K562 (cell line): ENCODE results near the gene C1orf21. TPM values are rescaled to one million over a fixed set of nuclear protein-coding genes. Genes with fewer than 3 reads are reported as not detected.

Source experiments
- ATAC-seq: fragments of 200-7000 bp; cut with Tn5 transposase; 3 replicates; pipeline ENCODE4 v1.9.1; 2020; ENCODE audit warnings: moderate library complexity
- BruUV-seq: library from RNA; stranded (reverse); fragments of 400-500 nt; replicated peaks from 2 replicates; lab custom pipeline; 2021; lab: Mats Ljungman, UMichigan
- CTCF ChIA-PET: fragments of 300-600 bp; formaldehyde crosslinking; extraction: SDS; loops from one replicate; lab custom pipeline; 2021; ENCODE audit warnings: low intra/inter-chr PET ratio; lab: Yijun Ruan, JAX
- POLR2A ChIA-PET: fragments of 300-600, 350-650 bp; sonication (Branson Sonifier 250); formaldehyde crosslinking; extraction: SDS; loops from one replicate; lab custom pipeline; 2021; ENCODE audit warnings: antibody characterized with exemption, inconsistent platforms; lab: Yijun Ruan, JAX
- DNase-seq, 4 experiments: peaks; one replicate each; pipeline versions ENCODE4 v3.0.0 to v3.0.0-alpha.2; 2011 to 2018; ENCODE audit warnings: low spot score in 3 of 4, mixed read lengths in 3 of 4; ENCODE audit errors: extremely low read depth in 1 of 4
- FAIRE-seq: peaks from 2 replicates; lab custom pipeline; 2011; peaks lifted over from hg19 to GRCh38; lab: Jason Lieb, UNC
- H2AFZ ChIP-seq: 2 replicates; pipeline ENCODE4 v1.6.0; 2011; ENCODE audit warnings: low read depth, low read length, control low read depth, inconsistent platforms
- H3K27ac ChIP-seq: fragments of 200-600 bp; 3 replicates; pipeline ENCODE4 v1.8.0; 2011; ENCODE audit warnings: low read depth, mild to moderate bottlenecking, control low read depth, inconsistent platforms, low read length, moderate library complexity, mixed read lengths; ENCODE audit errors: extremely low read depth
- H3K27me3 ChIP-seq, 2 experiments: fragments of 300-600 bp in 1 of 2; 2 replicates in 1 of 2; 3 replicates in 1 of 2; pipeline versions ENCODE4 v1.6.0 to v1.8.0; 2011; ENCODE audit warnings: inconsistent platforms in 2 of 2, low read length in 2 of 2, mild to moderate bottlenecking in 1 of 2, mixed read lengths in 1 of 2, moderate library complexity in 1 of 2; ENCODE audit not compliant: control insufficient read depth in 2 of 2, insufficient read depth in 2 of 2
- H3K36me3 ChIP-seq: fragments of 300-600 bp; 3 replicates; pipeline ENCODE4 v1.8.0; 2011; ENCODE audit warnings: mild to moderate bottlenecking, low read length, inconsistent platforms; ENCODE audit not compliant: control insufficient read depth, insufficient read depth
- H3K4me1 ChIP-seq, 2 experiments: fragments of 200-600 bp in 1 of 2; replicated peaks in 1 of 2; 2 replicates in 1 of 2; 3 replicates in 1 of 2; pipeline versions ENCODE4 v1.5.1 to v1.8.0; 2011; ENCODE audit warnings: inconsistent platforms in 2 of 2, low read length in 2 of 2, mild to moderate bottlenecking in 1 of 2, mixed read lengths in 1 of 2, moderate library complexity in 1 of 2; ENCODE audit not compliant: control insufficient read depth in 2 of 2, insufficient read depth in 2 of 2
- H3K4me2 ChIP-seq: 2 replicates; pipeline ENCODE4 v1.6.1; 2011; ENCODE audit warnings: low read length, control low read depth, inconsistent platforms, mixed read lengths; ENCODE audit not compliant: insufficient read depth
- H3K4me3 ChIP-seq: fragments of 200-600 bp; sonication (generic), shearing (Covaris generic); 2 replicates; pipeline ENCODE4 v1.5.1; 2016; ENCODE audit warnings: control low read depth, inconsistent platforms
- H3K79me2 ChIP-seq: fragments of 200-600 bp; 3 replicates; pipeline ENCODE4 v1.8.0; 2011; ENCODE audit warnings: low read length, inconsistent platforms; ENCODE audit not compliant: control insufficient read depth, insufficient read depth
- H3K9ac ChIP-seq, 2 experiments: 2 replicates each; pipeline versions ENCODE4 v1.6.0 to v1.6.1; 2011; ENCODE audit warnings: low read depth in 2 of 2, low read length in 2 of 2, control low read depth in 1 of 2, inconsistent platforms in 1 of 2, mild to moderate bottlenecking in 1 of 2, mixed read lengths in 1 of 2; ENCODE audit not compliant: insufficient read depth in 1 of 2
- H3K9me1 ChIP-seq: one replicate; pipeline ENCODE4 v1.6.0; 2011; ENCODE audit warnings: inconsistent platforms, mild to moderate bottlenecking, low read length, moderate library complexity; ENCODE audit not compliant: control insufficient read depth, insufficient read depth
- H3K9me3 ChIP-seq: replicated peaks from 2 replicates; pipeline ENCODE4 v1.5.1; 2011; ENCODE audit warnings: low read depth, low read length, inconsistent platforms; ENCODE audit not compliant: control insufficient read depth, insufficient read depth
- H4K20me1 ChIP-seq: replicated peaks from 2 replicates; pipeline ENCODE4 v1.6.1; 2011; ENCODE audit warnings: low read length, inconsistent platforms, mixed read lengths; ENCODE audit not compliant: control insufficient read depth, insufficient read depth
- CEBPZ ChIP-seq: fragments of 150-350 bp; IDR thresholded peaks from 2 replicates; pipeline ENCODE4 v1.6.1; 2014; ENCODE audit warnings: low read depth, mild to moderate bottlenecking, low read length, borderline replicate concordance
- CTCF ChIP-seq, 3 experiments: IDR thresholded peaks in 2 of 3; conservative IDR thresholded peaks in 1 of 3; 2 replicates each; pipeline ENCODE4 v1.5.1; 2011 to 2012; ENCODE audit warnings: low read length in 3 of 3, mild to moderate bottlenecking in 3 of 3, control low read depth in 2 of 3, improper control_type of control experiment in 1 of 3, inconsistent platforms in 1 of 3, low read depth in 1 of 3, mixed read lengths in 1 of 3, moderate library complexity in 1 of 3; ENCODE audit not compliant: insufficient read depth in 2 of 3
- HDGF ChIP-seq: fragments of 450-650 bp; IDR thresholded peaks from 2 replicates; pipeline ENCODE4 v1.6.1; 2016
- HINFP ChIP-seq: fragments of 450-650 bp; conservative IDR thresholded peaks from 2 replicates; pipeline ENCODE4 v1.6.1; 2016; ENCODE audit warnings: missing genetic modification characterization, low read depth, mild to moderate bottlenecking, control low read depth, missing compliant biosample characterization
- KLF6 ChIP-seq: fragments of 250-450 bp; sonication (Bioruptor Pico); IDR thresholded peaks from 2 replicates; pipeline ENCODE4 v1.4.0; 2020; ENCODE audit warnings: mild to moderate bottlenecking, moderate library complexity, borderline replicate concordance
- NR1H2 ChIP-seq: sonication (generic); formaldehyde crosslinking; IDR thresholded peaks from 2 replicates; pipeline ENCODE4 v1.4.0; 2020; ENCODE audit warnings: mild to moderate bottlenecking, missing genetic modification reagents
- RBM14 ChIP-seq: fragments of 200-400 bp; formaldehyde crosslinking; IDR thresholded peaks from 2 replicates; pipeline ENCODE4 v1.6.1; 2018; ENCODE audit warnings: low read depth, mild to moderate bottlenecking, low read length, moderate library complexity, borderline replicate concordance; ENCODE audit not compliant: insufficient read depth
- RFX1 ChIP-seq: fragments of 450-650 bp; IDR thresholded peaks from 2 replicates; pipeline ENCODE4 v1.6.1; 2016; ENCODE audit warnings: mild to moderate bottlenecking, moderate library complexity
- TAF1 ChIP-seq: IDR thresholded peaks from 2 replicates; pipeline ENCODE4 v1.6.1; 2011; ENCODE audit warnings: mild to moderate bottlenecking, low read length, moderate library complexity; ENCODE audit not compliant: insufficient read depth, control insufficient read depth, severe bottlenecking; ENCODE audit errors: extremely low read depth
- TEAD2 ChIP-seq: fragments of 450-650 bp; IDR thresholded peaks from 2 replicates; pipeline ENCODE4 v1.6.1; 2016; ENCODE audit warnings: missing genetic modification characterization, control low read depth, missing compliant biosample characterization
- ZBED1 ChIP-seq: IDR thresholded peaks from 2 replicates; pipeline ENCODE4 v1.6.1; 2014
- ZNF165 ChIP-seq: fragments of 250-450 bp; sonication (Bioruptor Pico); IDR thresholded peaks from 2 replicates; pipeline ENCODE4 v1.4.0; 2020; ENCODE audit warnings: borderline replicate concordance
- ZNF584 ChIP-seq: fragments of 200-800 bp; sonication (Bioruptor generic); IDR thresholded peaks from 2 replicates; pipeline ENCODE4 v1.6.1; 2016; ENCODE audit warnings: low read depth, mild to moderate bottlenecking, missing genetic modification characterization, missing compliant biosample characterization
- ZNF785 ChIP-seq: fragments of 250-450 bp; sonication (Bioruptor Pico); IDR thresholded peaks from 2 replicates; pipeline ENCODE4 v1.4.0; 2020; ENCODE audit warnings: mild to moderate bottlenecking
- WGBS: fragments of 100-300 bp; shearing (Covaris generic); methylation state at CpG from one replicate; pipeline ENCODE4 v1.1.6; 2016; ENCODE audit warnings: low coverage, mixed read lengths; ENCODE audit not compliant: insufficient coverage; ENCODE audit errors: missing lambda C conversion rate; 5-methylcytosine and 5-hydroxymethylcytosine counted together
- in situ Hi-C: fragments of 300-500 bp; cut with MboI; formaldehyde crosslinking; loops from 4 replicates; pipeline ENCODE4 v1.15.0; 2018; ENCODE audit warnings: inconsistent platforms, mixed read lengths
- intact Hi-C: fragments of 100-400 bp; cut with micrococcal nuclease; formaldehyde crosslinking; loops from 2 replicates; pipeline ENCODE4 v1.14.2; 2022
- polyA plus RNA-seq, 8 experiments: library from polyadenylated mRNA; depleted of rRNA in 4 of 8; stranded (reverse) in 5 of 8; unstranded in 3 of 8; fragments of >200 nt; fragmentation: Nextera tagmentation in 2 of 8; fragmentation: Illumina TruSeq in 1 of 8; extraction: Ambion mirVana in 2 of 8; extraction: Trizol in 1 of 8; gene quantifications; 2 replicates each; pipeline versions ENCODE4 v1.2.1 to v1.2.3, GENCODE V29; 2011 to 2014; ENCODE audit warnings: inconsistent platforms in 1 of 8, missing spikeins in 1 of 8
- total RNA-seq, 7 experiments: library from RNA; depleted of rRNA in 6 of 7; stranded (reverse); fragments of >200 nt in 6 of 7; fragmentation: Illumina TruSeq in 2 of 7; extraction: Trizol in 2 of 7; gene quantifications; 2 replicates each; pipeline versions ENCODE4 v1.2.1 to v1.2.3, GENCODE V29; 2011 to 2021; ENCODE audit warnings: low replicate concordance in 1 of 7

C1orf21 gene
- total and polyA plus RNA-seq, 9 of the 15 experiments (the other 6 are each of a cell fraction or from before 2014, with no cell fraction given), result under 0.01 to 0.31 (median 0.07) TPM

- in situ Hi-C loops, result no loop called here
- H3K27ac ChIP-seq, result no peak overlapping the region
- WGBS, result 0% methylated on average over 1 of the region's 1 CpG
- ChIA-PET CTCF (no interaction called here), POLR2A (no interaction called here)
- H3K79me2 ChIP-seq, result no peaks in the 10 kb centered on the region
- no peak overlapping the region for H2AFZ ChIP-seq
- H3K9ac ChIP-seq, result no peak overlapping the region
- FAIRE-seq (no peak), DNase-seq (no peak), ATAC-seq (no peak)
- H3K9me3 ChIP-seq, result no peaks in the 10 kb centered on the region
- no peak overlapping the region for H3K4me3 ChIP-seq
- H4K20me1 ChIP-seq, result no peaks in the 10 kb centered on the region
- H3K4me2 ChIP-seq, result no peak overlapping the region
- no peaks in the 10 kb centered on the region for H3K9me1 ChIP-seq
- no peaks in the 10 kb centered on the region; a peak in 1 of 5 replicates for H3K27me3 ChIP-seq
- H3K4me1 ChIP-seq, result no peaks in the 10 kb centered on the region
- no TSS peak for BruUV-seq
- H3K36me3 ChIP-seq, result no peaks in the 10 kb centered on the region
- intact Hi-C loops, result no loop called here
- no peak for TF ChIP-seq CEBPZ
- no peak for TF ChIP-seq RFX1
- no peak for TF ChIP-seq HDGF
- no peak for TF ChIP-seq RBM14
- TF ChIP-seq ZNF785 (CRISPR knock-in tag), result no peak
- TF ChIP-seq ZBED1, result no peak
- no peak for TF ChIP-seq KLF6 (CRISPR knock-in tag)
- no peak for TF ChIP-seq TAF1
- TF ChIP-seq NR1H2, result no peak
- no peak for TF ChIP-seq HINFP (tag)
- TF ChIP-seq CTCF (IDR thresholded peaks at IDR 0.05 in 2 of 3, conservative IDR thresholded peaks at IDR 0.05 in 1 of 3; ENCODE audit: insufficient read depth in 2 of 3, low read depth in 1 of 3, low read length in 3 of 3), result no peak
- no peak for TF ChIP-seq ZNF165 (CRISPR knock-in tag)
- no peak for TF ChIP-seq ZNF584 (CRISPR knock-in tag)
- TF ChIP-seq TEAD2 (tag), result no peak
Measured at GRCh38 chr1:184455786-184456185, 69.0 kb downstream of the C1orf21 start.
